OCI-M2 (cell line): ENCODE data around the gene TLN1.

Source experiments
- DNase-seq: peaks from one replicate; lab custom pipeline; 2025; ENCODE audit not compliant: unreplicated experiment; lab: John Stamatoyannopoulos, UW

Gene TLN1

DNA sequence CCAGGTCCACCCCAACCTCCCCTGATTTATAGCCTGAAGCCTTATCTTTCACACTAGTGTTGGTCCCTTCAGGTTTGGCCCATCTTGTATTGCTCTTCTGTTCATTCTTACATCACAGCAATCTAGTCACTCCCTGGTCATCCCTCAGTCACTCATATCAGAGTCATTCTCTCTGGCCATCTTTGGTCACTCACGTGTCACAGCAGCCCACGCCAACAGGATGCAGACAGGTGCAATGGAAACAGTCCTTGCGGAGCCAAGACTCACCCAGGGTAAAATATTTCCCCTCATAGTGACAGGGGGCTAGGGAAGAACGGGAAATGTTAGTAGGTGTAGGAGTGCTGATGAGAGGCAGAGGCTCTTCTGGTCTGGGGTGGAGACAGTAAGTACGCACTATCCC lies 21.5 kb upstream of the TLN1 start:
- no peak for DNase-seq

DNA sequence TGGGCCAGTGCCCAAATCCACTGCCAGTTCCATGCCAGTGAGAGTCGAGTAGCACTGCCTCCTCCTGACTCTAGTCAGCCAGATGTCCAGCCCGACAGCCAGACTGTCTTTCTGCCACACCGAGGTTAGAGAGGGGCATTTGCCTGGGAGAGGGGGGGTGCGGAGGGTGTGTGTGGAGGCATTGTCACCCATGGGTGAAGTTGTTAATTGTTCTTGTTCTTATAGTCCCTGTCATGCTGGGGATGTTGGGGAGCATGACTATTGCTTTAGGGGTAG lies 18.2 kb upstream of the TLN1 start:
- DNase-seq = no peak

DNA sequence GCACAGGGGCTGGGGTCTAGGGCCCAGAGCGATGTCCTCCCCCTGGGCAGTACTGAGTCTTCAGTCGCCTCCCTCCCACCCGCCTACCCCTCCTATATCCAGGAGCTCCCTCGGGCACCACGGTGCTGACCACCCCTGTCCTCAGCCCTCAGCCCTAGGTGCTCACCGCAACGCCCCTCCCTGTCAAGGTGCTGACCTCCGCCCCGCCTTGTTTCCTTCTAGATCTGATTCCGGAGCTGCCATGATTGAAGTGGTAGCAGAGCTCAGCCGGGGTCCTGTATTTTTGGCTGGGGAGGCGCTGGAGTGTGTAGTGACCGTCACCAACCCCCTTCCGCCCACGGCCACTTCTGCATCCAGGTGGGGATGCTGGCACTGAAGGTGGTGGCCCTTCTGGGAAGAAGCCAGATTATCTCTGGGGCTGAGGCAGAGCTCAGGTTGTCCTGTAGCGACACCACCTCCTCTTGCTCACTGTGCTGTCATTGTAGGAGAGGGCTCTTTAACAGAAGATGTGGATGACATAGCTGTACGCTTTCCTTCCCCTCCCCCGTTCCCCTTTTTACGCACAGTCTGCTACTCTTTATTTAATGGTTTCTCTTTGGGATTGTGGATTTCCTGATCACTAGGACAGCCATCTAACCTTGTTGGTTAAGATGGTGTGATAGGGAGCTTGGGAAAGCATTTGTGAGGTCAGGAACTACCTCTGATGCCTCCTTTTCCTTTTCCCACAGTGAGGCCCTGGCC lies 17.7 kb upstream of the TLN1 start:
- DNase-seq = no peak

DNA sequence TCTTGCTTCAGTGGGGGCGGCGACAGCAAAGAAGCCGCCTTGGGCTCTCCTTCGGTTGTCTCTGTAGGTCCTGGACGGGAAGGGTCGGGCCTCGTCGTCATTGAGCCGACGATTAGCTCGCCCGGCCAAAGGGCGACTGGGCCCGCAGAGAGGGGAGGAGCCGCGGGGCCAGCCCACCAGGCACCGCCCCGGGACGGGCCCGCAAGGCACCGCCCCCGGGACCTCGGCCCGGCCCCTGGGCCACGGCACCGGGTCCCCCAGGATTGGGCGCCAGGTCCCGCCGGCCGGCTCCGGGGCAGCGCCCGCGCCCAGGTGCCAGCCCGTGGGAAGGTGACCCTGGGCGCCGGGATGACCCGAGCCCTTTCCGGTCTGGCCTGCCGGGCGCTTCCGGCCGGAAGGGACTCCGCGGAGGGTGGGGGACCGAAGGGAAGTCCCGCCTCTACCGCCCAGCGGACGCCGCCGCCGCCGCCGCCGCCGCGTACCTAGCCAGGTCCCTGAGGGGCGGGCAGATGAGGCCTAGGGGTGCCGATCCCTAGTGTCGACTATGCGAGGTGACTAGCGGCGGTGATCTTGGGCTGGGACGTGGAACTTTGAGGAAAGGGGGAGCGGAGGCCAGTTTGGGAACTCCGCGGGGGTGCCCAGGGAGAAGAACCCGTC lies 17.0 kb upstream of the TLN1 start, which contains the start of the genes GBA2 and RGP1:
GBA2 (minus strand) TSS at position 371 of the 657 bp plus-strand sequence. CDS start 524 bp downstream, outside the sequence.
RGP1 (plus strand) TSS at position 430 of the 657 bp plus-strand sequence. CDS start 469 bp downstream, outside the sequence.
- no peak for DNase-seq

DNA sequence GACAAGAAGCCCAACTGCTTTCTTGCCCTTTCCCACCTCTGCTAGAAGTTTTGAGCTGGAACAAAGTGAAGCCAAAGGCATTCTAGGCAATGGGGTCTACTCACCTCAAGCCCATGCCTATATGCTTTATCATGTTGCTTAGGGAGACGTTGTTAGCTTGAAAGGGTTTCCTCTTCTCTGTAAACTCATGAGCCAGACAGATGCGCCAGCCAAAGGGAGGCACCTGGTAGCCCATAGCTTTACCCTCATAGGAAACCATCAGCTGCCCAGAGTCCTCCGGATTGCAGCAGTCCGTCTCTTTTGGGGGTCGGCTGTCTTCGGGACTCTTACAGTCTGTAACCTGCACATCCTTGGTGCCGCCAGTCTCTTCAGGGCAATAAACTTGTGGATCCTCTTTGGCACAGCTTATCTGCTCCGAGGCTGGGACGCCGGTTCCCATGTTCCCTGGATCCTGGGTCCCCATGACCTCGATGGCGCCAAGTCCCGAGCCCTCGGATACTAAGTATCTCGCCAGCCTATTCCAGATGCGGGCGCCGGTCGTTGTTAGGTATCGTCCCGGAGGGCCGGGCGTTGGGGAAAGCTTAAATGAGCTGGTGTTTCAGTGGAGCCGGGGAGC lies 16.4 kb upstream of the TLN1 start:
- DNase-seq = no peak

DNA sequence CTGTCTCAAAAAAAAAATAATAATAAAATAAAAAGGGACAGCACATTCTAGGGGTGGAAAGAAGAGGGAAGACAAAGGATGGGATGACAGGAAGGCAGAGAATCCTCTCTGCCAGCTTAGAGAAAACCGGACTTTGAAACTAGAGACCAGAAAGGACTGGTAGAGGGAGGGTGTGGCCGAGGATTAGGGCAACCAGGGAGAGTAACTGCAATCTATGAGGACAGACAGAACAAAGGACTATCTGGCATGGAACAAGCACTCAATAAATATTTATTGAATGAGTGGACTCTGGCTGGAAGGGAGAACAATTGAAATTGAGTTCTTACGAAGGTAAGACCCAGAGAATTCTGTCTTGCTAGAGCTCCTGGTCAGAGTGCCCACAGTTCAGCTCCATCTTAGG lies 14.6 kb upstream of the TLN1 start:
- no peak for DNase-seq

DNA sequence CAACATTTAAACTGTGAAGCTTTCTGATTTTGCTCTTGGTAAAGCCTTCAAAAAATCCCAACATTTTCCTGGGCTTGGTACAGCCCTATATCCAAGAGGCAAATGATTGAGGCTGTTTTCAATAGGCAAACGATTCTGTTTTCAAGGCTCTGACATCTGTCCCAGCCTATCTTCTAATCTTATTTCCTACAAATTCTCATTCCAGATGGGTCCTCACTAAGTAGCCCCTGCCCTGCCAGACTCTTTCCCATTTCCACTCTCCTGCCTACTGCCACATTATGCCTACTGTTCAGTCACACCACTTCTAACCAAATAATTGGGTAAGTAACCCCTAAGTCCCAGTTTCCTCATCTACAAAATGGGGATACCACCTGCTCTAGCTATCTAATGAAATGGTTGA lies 13.6 kb upstream of the TLN1 start:
- no peak for DNase-seq

DNA sequence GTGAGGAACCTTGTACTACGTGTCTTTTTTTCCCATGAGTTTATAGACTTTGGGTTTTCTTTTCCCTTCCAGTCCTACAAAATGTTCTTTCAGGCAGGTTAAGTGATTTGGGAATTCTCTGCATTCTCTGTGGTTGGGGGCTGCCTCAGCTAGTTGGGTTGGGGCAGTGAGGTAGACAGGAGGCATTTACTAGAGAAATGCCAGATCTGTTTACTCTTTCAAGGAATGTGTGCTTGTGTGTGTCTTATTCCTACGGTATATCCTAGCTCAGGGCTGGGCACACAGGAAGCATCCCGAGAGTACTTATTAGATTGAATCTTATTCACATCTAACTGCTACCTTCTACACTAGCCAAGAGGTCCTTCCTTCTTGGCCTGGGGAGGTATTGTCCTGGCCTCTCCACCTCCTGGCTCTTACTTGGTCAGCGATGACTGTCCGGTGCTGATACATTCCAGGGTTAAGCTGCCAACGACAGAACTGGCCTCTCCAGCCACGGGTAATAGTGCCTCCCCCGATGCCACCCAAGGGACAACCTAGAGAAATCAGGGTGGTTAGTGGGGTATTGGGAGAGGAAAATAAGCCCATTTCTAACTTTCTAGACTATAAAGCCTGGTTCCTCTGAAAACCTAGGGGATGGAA lies 12.0 kb upstream of the TLN1 start:
- no peak for DNase-seq

DNA sequence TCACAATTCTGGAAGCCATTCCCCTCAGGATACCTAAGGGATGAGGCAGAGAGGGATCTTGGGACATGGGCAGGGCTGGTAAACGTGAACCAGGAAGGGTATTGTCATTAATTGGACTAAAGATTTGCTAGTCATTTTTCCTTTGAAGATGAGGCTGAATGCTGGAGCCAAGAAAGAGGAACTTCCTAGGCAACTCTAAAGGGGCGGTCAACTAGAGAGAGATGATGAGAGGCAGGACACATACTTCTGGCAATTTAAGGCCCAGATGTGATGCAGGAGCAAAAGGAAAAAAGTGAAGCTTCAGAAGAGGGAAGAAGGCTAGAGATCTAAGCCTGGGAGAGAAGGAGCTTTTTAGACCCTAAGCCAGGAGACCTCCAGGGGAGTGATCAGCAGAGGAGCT lies 11.5 kb upstream of the TLN1 start:
- DNase-seq = no peak

DNA sequence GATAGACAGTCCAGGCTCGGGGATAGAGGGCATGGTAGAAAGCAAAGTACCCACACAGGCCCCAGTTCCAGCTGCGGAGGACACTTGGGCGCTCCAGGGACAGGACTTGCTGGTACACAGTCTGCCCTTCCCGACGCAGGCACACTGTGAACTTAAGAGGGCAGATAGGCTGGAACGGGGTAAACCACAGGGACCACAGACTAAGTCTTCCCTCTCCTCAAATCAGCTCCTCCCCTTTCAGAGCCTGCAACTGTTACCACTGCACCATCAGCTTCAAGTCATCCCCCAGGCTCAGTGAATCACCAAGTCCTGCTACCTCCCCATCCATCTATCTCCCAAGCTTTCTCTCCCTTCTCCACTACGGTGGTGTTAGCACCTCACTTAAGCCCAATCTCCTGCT lies 9.7 kb upstream of the TLN1 start:
- no peak for DNase-seq

DNA sequence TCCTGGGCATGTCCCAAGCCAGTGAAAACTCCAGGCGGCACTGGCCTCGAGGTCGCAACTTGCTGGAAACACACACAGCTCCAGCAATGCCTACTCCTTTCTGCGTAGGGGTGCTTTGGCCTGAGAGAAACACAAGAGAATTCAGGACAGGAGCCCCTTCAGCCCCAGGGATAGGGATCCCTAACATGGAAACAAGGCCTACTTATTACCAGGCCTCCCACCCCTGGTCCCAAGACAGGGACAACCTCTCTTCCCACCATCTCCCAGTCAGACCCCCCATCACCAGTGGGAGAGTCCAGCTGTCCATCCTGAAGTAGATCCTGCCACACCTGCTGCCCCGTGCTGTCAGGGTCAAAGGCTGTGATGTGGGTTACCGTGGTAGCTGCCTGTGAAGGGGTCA lies 8.2 kb upstream of the TLN1 start:
- DNase-seq = no peak

DNA sequence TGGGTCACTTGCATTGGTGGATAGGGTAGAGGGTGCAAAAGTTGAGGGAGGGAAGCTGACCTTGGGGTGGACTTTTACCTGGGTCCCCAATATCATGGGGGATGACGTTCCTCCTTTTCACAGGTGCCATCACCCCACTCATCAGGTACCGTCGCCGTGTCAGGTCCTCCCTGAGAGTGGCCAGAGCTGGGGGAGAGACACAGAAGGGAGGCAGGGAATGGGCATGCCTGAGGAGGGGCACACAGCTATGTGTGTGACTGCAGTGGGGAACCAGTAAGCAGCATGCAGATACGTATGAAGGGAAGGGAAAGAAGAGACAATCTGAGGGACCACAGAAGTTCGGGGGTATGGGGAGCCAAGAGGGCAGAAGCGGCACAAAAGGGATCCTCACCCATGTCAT lies 6.9 kb upstream of the TLN1 start:
- DNase-seq = no peak

DNA sequence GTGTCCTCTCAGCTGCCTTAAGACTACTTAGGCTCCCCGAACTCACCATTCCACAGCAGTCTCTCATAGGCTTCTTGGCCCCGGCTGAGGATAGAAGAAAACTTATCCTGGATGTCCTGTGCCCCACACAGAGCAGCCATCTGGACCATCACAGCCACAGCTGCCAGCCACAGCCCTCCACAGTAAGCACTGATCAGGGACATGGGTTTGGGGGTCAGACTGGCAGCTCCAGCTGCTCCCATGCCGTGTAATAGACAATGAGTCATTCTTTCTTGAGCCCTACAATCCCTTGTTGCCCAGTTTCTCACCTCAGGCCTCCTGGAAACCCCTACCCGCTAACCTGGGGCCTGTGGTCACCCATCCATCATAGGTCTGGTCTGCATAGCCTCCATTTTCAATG lies 6.2 kb upstream of the TLN1 start:
- DNase-seq = no peak

DNA sequence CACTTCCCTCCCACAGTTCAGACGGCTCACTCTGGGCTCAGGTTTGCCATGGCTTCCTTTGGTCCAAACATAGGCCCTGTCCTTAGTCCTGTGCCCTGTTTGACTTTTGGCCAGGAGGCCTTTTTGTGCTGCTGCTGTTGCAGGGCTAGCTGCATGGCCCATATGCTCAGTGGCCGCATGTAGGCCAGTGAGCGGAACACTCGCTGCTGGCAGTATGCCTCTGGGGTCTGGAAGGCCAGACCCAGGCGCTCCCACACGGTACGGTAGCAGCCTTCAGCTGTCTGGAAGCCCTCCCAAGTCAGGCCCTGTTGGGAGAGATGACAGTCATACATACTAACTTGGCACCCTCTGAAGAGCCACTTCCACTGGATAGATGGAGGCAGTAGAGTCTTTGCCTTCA lies 5.1 kb upstream of the TLN1 start:
- no peak for DNase-seq

DNA sequence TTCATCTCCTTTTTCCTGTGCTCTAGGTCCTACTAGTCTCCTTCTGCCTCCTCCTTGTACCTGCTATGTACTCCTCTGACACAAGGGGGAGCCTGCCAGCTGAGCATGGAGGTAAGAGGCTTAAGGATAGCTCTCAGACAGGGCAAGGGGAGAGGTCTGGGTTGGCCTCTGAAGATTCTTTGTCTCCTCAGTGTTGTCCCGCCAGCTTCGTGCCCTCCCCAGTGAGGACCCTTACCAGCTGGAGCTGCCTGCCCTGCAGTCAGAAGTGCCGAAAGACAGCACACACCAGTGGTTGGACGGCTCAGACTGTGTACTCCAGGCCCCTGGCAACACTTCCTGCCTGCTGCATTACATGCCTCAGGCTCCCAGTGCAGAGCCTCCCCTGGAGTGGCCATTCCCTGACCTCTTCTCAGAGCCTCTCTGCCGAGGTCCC lies 4.2 kb upstream of the TLN1 start:
- DNase-seq = no peak

DNA sequence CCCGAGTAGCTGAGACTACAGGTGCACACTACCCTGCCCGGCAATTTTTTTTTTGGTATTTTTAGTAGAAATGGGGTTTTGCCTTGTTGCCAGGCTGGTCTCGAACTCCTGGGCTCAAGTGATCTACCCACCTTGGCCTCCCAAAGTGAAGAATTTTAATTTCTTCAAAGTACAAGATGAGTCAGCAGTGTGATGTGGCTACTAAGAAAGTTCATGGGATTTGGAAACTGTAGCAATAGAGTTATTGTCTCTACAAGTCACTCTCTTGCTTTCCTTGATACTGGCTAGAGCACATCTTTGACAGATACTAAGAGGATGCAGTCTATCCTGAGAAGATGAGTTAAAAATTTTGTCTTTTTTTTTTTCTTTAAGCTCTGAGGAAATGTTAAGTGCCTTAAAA lies 2.1 kb upstream of the TLN1 start:
- DNase-seq = no peak

DNA sequence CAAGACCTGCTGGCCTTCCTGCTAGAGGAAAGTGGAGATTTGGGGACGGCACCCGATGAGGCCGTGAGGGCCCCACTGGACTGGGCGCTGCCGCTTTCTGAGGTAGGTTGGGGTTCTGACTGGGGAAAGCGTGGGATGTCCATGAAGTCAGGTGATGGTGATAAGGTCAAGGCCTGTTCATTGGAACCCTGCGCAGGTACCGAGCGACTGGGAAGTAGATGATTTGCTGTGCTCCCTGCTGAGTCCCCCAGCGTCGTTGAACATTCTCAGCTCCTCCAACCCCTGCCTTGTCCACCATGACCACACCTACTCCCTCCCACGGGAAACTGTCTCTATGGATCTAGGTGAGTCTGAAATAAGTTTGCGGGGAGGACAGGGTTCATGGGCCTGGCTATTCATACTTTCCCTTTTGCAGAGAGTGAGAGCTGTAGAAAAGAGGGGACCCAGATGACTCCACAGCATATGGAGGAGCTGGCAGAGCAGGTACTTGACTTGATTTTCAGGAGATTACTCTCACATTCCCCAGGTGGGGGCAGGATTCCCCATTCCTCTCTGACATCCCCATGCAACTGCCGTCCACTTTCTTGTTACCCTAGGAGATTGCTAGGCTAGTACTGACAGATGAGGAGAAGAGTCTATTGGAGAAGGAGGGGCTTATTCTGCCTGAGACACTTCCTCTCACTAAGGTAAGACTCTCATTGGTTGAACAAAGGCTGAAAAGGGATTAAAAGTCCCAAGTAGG lies 976 bp upstream of the TLN1 start:
- no peak for DNase-seq

DNA sequence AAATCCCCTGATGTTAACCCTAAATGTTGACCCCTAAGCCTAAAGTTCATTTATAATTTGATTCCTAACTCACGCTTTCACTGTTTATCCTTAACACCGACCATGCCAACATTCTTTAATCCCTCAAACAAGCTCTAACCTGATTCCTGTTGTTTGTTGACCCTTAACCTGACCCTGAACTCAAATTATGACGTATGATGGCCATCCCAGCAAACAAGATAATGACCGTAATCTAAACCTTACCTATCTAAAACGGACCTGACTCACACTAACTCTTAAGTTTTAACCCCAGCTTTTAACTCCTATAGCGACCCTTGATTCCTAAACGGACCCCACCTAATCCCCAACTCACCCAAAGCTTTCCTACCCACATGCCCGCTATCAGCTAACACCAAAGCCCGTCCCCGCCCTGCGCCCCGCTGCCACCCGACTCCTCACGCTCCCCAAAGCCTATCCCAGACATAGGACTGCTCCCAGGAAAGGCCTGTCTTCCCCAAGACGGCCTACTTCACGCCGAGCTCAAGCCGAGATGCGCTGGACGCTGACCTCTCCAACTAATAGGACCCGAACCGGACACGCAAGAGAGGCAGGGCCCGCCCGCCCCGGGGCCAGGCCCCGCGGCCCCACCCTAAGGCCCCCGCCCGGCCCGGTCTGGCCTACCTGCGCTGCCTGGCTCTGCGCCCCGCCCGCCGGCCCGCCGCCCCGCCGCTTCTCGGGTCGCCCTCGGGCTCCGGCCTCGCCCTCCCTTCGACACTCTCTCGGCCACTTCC lies 395 bp downstream of the TLN1 start:
- DNase-seq = no peak

DNA sequence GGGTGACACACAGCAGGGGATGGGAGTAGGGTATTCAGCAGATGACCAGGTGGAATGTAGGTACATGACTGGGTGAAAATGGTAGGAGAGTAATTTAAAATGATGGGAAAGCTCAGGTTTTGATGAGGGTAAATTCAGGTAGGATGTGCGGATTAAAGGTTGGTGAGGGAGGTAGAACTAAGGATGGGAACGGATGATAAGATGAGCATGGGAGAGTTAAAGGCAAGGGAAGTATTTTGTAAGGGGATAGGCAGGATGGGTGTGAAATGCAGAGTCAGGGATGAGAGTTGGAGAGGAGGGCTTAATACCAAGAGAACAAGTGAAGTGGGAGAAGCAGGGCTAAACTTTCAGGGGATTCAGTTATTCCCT lies 1.5 kb downstream of the TLN1 start:
- no peak for DNase-seq

DNA sequence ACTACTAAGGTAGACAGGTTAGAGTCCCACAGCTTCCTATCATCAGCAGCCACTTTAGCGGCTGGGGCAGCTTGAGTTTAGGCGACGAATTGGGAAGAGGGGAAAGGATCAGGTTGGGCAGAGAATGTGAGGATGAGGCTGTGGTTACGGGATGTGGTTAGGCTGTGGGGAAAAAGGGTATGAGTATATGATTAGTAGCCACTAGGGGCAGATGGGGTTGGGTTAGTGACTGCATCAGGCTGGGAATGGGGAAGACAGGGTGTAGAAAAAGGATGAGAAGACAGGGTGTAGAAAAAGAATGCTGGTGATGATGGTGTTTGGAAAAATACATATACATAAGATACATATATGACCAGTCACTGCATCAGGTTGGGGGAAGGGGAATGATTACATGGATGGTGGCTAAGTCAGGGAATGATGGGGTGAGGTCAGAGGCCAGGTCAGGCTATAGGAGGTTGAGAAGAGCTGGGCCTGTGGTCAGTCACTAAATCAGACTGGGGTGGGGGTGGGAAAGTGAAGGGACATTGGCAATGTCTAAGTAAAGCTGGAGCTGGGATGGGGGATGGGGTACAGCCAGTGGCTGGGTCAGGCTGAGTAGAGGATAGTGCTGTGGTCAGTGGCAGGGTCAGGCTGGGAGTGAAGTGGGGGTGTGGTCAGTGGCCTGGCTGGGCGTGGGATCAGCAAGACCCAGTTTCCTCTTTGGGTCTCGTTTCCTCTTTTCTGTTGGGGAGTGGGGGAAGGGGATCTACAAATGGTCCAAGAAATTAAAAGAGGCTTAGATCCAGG lies 2.1 kb downstream of the TLN1 start:
- DNase-seq = no peak
